GM19438 (cell line): ENCODE data around the gene ZNF578.
"Not testable (repeated sequence)": the region's sequence is repeated elsewhere in the genome, so short reads cannot be mapped to it uniquely, and the experiment has no call there.

Experiments
- ATAC-seq: cut with Tn5 transposase; IDR thresholded peaks from one replicate; pipeline ENCODE4 v1.9.1; 2021; ENCODE audit warnings: low read depth; ENCODE audit not compliant: unreplicated experiment

The ZNF578 gene

GRCh38 chr19:52453324-52454094, at the start of gene ZNF578:
Gene ZNF578 (plus strand): TSS chr19:52453553. CDS start chr19:52501846, 48,293 bp downstream.
- ATAC-seq = no peak

GRCh38 chr19:52410276-52410675, 43.1 kb upstream of the ZNF578 start:
- ATAC-seq = no peak

GRCh38 chr19:52415711-52416110, 37.6 kb upstream of the ZNF578 start:
- no peak for ATAC-seq

- no peak for ATAC-seq
Measured at GRCh38 chr19:52428937-52429336, 24.4 kb upstream of the ZNF578 start, which contains the start of gene ZNF534. Gene ZNF534 (plus strand): TSS chr19:52429148. CDS start chr19:52431475, 2,327 bp downstream.

- ATAC-seq = no peak
Measured at GRCh38 chr19:52442179-52442578, 11.2 kb upstream of the ZNF578 start.

- no peak for ATAC-seq
Measured at GRCh38 chr19:52444506-52444905, 8.8 kb upstream of the ZNF578 start.

GRCh38 chr19:52451241-52451640, 2.1 kb upstream of the ZNF578 start:
- ATAC-seq = no peak

GRCh38 chr19:52464798-52465470, 11.6 kb downstream of the ZNF578 start:
- no peak for ATAC-seq

GRCh38 chr19:52473655-52474350, 20.4 kb downstream of the ZNF578 start:
- ATAC-seq = no peak

GRCh38 chr19:52474351-52475127, 21.2 kb downstream of the ZNF578 start:
- ATAC-seq = no peak

GRCh38 chr19:52484111-52484743, 30.9 kb downstream of the ZNF578 start:
- ATAC-seq = not testable (repeated sequence)

- ATAC-seq = not testable (repeated sequence)
Measured at GRCh38 chr19:52485064-52485463, 31.7 kb downstream of the ZNF578 start.

GRCh38 chr19:52485561-52486240, 32.3 kb downstream of the ZNF578 start:
- not testable (repeated sequence) for ATAC-seq

- ATAC-seq = no peak
Measured at GRCh38 chr19:52492201-52492993, 39.0 kb downstream of the ZNF578 start.

- no peak for ATAC-seq
Measured at GRCh38 chr19:52492994-52493470, 39.7 kb downstream of the ZNF578 start.

- no peak for ATAC-seq
Measured at GRCh38 chr19:52494518-52494917, 41.2 kb downstream of the ZNF578 start.

GRCh38 chr19:52498571-52498970, 45.2 kb downstream of the ZNF578 start:
- no peak for ATAC-seq

GRCh38 chr19:52500474-52500873, 47.1 kb downstream of the ZNF578 start:
- not testable (repeated sequence) for ATAC-seq
